Neural cell (in vitro differentiated cells): ENCODE results near the gene BCKDK. TPM values are rescaled to one million over a fixed set of nuclear protein-coding genes. Genes with fewer than 3 reads are reported as not detected.

ENCODE experiments used
- H2AFZ ChIP-seq: fragments of 200-600, 300-800 bp; sonication (generic), shearing (Covaris generic); 2 replicates; pipeline ENCODE4 v1.6.0; 2014; ENCODE audit warnings: low read depth, mild to moderate bottlenecking, antibody characterized with exemption, low read length, moderate library complexity
- H3F3A ChIP-seq: fragments of 200-600 bp; shearing (Covaris generic); 2 replicates; pipeline ENCODE4 v1.6.1; 2016; ENCODE audit warnings: mild to moderate bottlenecking, moderate library complexity, mixed read lengths, antibody characterized with exemption, low read length; ENCODE audit not compliant: insufficient read depth, poor library complexity, severe bottlenecking
- H3K27ac ChIP-seq: fragments of 200-600, 300-800 bp; sonication (generic), shearing (Covaris generic); 2 replicates; pipeline ENCODE4 v1.5.1; 2014; ENCODE audit warnings: mild to moderate bottlenecking, low read length, moderate library complexity
- H3K27me3 ChIP-seq: fragments of 300-800, 200-600 bp; sonication (generic), shearing (Covaris generic); 2 replicates; pipeline ENCODE4 v1.6.0; 2014; ENCODE audit warnings: mild to moderate bottlenecking, low read depth, low read length, moderate library complexity; ENCODE audit not compliant: insufficient read depth
- H3K36me3 ChIP-seq: fragments of 300-800, 200-600 bp; sonication (generic), shearing (Covaris generic); 2 replicates; pipeline ENCODE4 v1.5.1; 2014; ENCODE audit warnings: mild to moderate bottlenecking, antibody characterized with exemption, low read length, moderate library complexity; ENCODE audit not compliant: insufficient read depth
- H3K4me2 ChIP-seq: fragments of 300-800, 200-600 bp; sonication (generic), shearing (Covaris generic); 2 replicates; pipeline ENCODE4 v1.6.0; 2014; ENCODE audit warnings: mild to moderate bottlenecking, low read length
- H3K4me3 ChIP-seq: fragments of 300-800, 200-600 bp; sonication (generic), shearing (Covaris generic); 2 replicates; pipeline ENCODE4 v1.5.1; 2014; ENCODE audit warnings: mild to moderate bottlenecking, low read length, moderate library complexity
- H3K79me2 ChIP-seq: fragments of 200-600 bp; shearing (Covaris generic); replicated peaks from 2 replicates; pipeline ENCODE4 v1.6.0; 2014; ENCODE audit warnings: mild to moderate bottlenecking, low read length, moderate library complexity; ENCODE audit not compliant: insufficient read depth
- H3K9ac ChIP-seq: fragments of 300-800, 200-600 bp; sonication (generic), shearing (Covaris generic); 2 replicates; pipeline ENCODE4 v1.6.1; 2016; ENCODE audit warnings: mild to moderate bottlenecking, low read length, mixed read lengths
- H3K9me2 ChIP-seq: fragments of 200-600 bp; shearing (Covaris generic); 2 replicates; pipeline ENCODE4 v1.6.1; 2016; ENCODE audit warnings: mild to moderate bottlenecking, low read length, mixed read lengths; ENCODE audit not compliant: insufficient read depth
- H3K9me3 ChIP-seq: fragments of 200-600, 300-800 bp; sonication (generic), shearing (Covaris generic); 2 replicates; pipeline ENCODE4 v1.6.1; 2016; ENCODE audit warnings: mild to moderate bottlenecking, mixed run types, low read length, moderate library complexity, mixed read lengths
- H4K20me1 ChIP-seq: fragments of 200-600 bp; shearing (Covaris generic); 2 replicates; pipeline ENCODE4 v1.6.1; 2016; ENCODE audit warnings: mild to moderate bottlenecking, mixed run types; ENCODE audit not compliant: insufficient read depth
- CTCF ChIP-seq: fragments of 450-650 bp; IDR thresholded peaks from 2 replicates; pipeline ENCODE4 v1.5.1; 2014; ENCODE audit warnings: antibody characterized with exemption, mild to moderate bottlenecking, moderate library complexity; ENCODE audit not compliant: poor library complexity, severe bottlenecking
- EP300 ChIP-seq: fragments of 450-650 bp; conservative IDR thresholded peaks from 2 replicates; pipeline ENCODE4 v1.6.1; 2014; ENCODE audit warnings: antibody characterized with exemption, mild to moderate bottlenecking, moderate library complexity; ENCODE audit not compliant: poor library complexity, severe bottlenecking
- EZH2 ChIP-seq: fragments of 200-600, 300-800 bp; shearing (Covaris generic), sonication (generic); IDR thresholded peaks from 2 replicates; pipeline ENCODE4 v1.6.1; 2014; ENCODE audit warnings: antibody characterized with exemption, low read length, borderline replicate concordance, mild to moderate bottlenecking; ENCODE audit not compliant: insufficient read depth, poor library complexity, severe bottlenecking
- MXI1 ChIP-seq: fragments of 450-650 bp; conservative IDR thresholded peaks from 2 replicates; pipeline ENCODE4 v1.6.1; 2014; ENCODE audit warnings: antibody characterized with exemption, mild to moderate bottlenecking; ENCODE audit not compliant: poor library complexity, severe bottlenecking
- POLR2AphosphoS5 ChIP-seq: IDR thresholded peaks from 2 replicates; pipeline ENCODE4 v1.6.1; 2012
- RAD21 ChIP-seq: fragments of 450-650 bp; conservative IDR thresholded peaks from 2 replicates; pipeline ENCODE4 v1.6.1; 2014; ENCODE audit warnings: antibody characterized with exemption, mild to moderate bottlenecking, moderate library complexity
- REST ChIP-seq: IDR thresholded peaks from 2 replicates; pipeline ENCODE4 v1.6.1; 2012; ENCODE audit warnings: borderline replicate concordance
- SMC3 ChIP-seq: fragments of 450-650 bp; conservative IDR thresholded peaks from 2 replicates; pipeline ENCODE4 v1.6.1; 2014; ENCODE audit warnings: antibody characterized with exemption, mild to moderate bottlenecking, moderate library complexity; ENCODE audit not compliant: poor library complexity
- TAF1 ChIP-seq: IDR thresholded peaks from 2 replicates; pipeline ENCODE4 v1.6.1; 2012; ENCODE audit warnings: low read depth
- polyA plus RNA-seq: library from polyadenylated mRNA; depleted of rRNA; stranded (reverse); fragments of >200 nt; gene quantifications from 2 replicates; pipeline ENCODE4 v1.2.3, GENCODE V29; 2014

BCKDK gene
- polyA plus RNA-seq, 1 donor from 2014 or later, result 26.8 TPM

- peaks cover 46% of the 10 kb centered on the region for H3K79me2 ChIP-seq
- peak within 1 kb of the TSS; percentile 87 for H2AFZ ChIP-seq
- no peaks in the 10 kb centered on the region for H3K9me2 ChIP-seq
- H3K9ac ChIP-seq, result peak within 1 kb of the TSS; percentile 96
- H3F3A ChIP-seq, result no peaks in the 10 kb centered on the region
- TF ChIP-seq POLR2AphosphoS5, result peak; percentile 93
- peak; percentile 88 for TF ChIP-seq REST
- TF ChIP-seq EP300, result peak; percentile 70
- peak; percentile 42 for TF ChIP-seq CTCF
- TF ChIP-seq EZH2, result no peak
- peak; percentile 48 for TF ChIP-seq RAD21
- TF ChIP-seq TAF1, result peak; percentile 59
- peak; percentile 78 for TF ChIP-seq MXI1
- TF ChIP-seq SMC3, result peak; percentile 48
- H3K36me3 ChIP-seq, result peaks cover 6% of the 10 kb centered on the region
- H3K9me3 ChIP-seq, result no peaks in the 10 kb centered on the region
- H4K20me1 ChIP-seq, result no peaks in the 10 kb centered on the region
- H3K27me3 ChIP-seq, result no peaks in the 10 kb centered on the region
- peak within 1 kb of the TSS; percentile 77 for H3K4me3 ChIP-seq
- H3K27ac ChIP-seq, result peak within 1 kb of the TSS; percentile 95
- H3K4me2 ChIP-seq, result peak within 1 kb of the TSS; percentile 97
These were observed 34.0 kb upstream of the BCKDK start, which contains the start of the genes ZNF646 and ZNF668 for GRCh38 chr16:31073970-31074813. Gene ZNF646, plus strand, starts transcription at chr16:31074422. Its CDS starts 1,903 bp downstream, at chr16:31076325. Gene ZNF668, minus strand, starts transcription at chr16:31074240. Its CDS starts 9,781 bp downstream, at chr16:31064459.

- no peaks in the 10 kb centered on the region for H3K27me3 ChIP-seq
- peaks cover 43% of the 10 kb centered on the region for H3K79me2 ChIP-seq
- peak overlapping the region; percentile 95 for H3K27ac ChIP-seq
- no peaks in the 10 kb centered on the region for H3K9me2 ChIP-seq
- peak overlapping the region; percentile 67 for H2AFZ ChIP-seq
- TF ChIP-seq REST, result no peak
- TF ChIP-seq EZH2, result no peak
- no peak for TF ChIP-seq POLR2AphosphoS5
- TF ChIP-seq MXI1, result no peak
- TF ChIP-seq CTCF, result no peak
- no peak for TF ChIP-seq SMC3
- TF ChIP-seq EP300, result no peak
- TF ChIP-seq TAF1, result no peak
- TF ChIP-seq RAD21, result no peak
- H3K36me3 ChIP-seq, result peaks cover 6% of the 10 kb centered on the region
- H3F3A ChIP-seq, result no peaks in the 10 kb centered on the region
- H3K4me2 ChIP-seq, result peak overlapping the region; percentile 97
- H3K9ac ChIP-seq, result peak overlapping the region; percentile 96
- H3K9me3 ChIP-seq, result no peaks in the 10 kb centered on the region
- H4K20me1 ChIP-seq, result no peaks in the 10 kb centered on the region
- H3K4me3 ChIP-seq, result peak overlapping the region; percentile 77
These were observed 33.4 kb upstream of the BCKDK start for GRCh38 chr16:31074814-31075183.
